Peyer's patch (tissue), 4 donors: ENCODE results near the gene ACAA2. TPM values are rescaled to one million over a fixed set of nuclear protein-coding genes. Genes with fewer than 3 reads are reported as not detected.

Experiments
- DNase-seq, 3 donors: peaks; one replicate each; pipeline ENCODE4 v3.0.0-alpha.2; 2017 to 2019
- H3K27ac ChIP-seq, 4 donors: fragments of 200-600 bp; sonication (generic); one replicate each; pipeline ENCODE4 v1.5.1; 2016 to 2019
- H3K27me3 ChIP-seq, 2 donors: fragments of 200-600 bp; sonication (generic); one replicate each; pipeline ENCODE4 v1.5.1; 2019
- H3K36me3 ChIP-seq, 3 donors: fragments of 200-600 bp; sonication (generic); one replicate each; pipeline ENCODE4 v1.5.1; 2016 to 2019
- H3K4me1 ChIP-seq, 4 donors: fragments of 200-600 bp; sonication (generic); one replicate each; pipeline ENCODE4 v1.5.1; 2016 to 2019
- H3K4me3 ChIP-seq, 4 donors: fragments of 200-600 bp; sonication (generic); 1 replicate in 3 of 4; 2 replicates in 1 of 4; pipeline ENCODE4 v1.5.1; 2016 to 2019; ENCODE audit warnings: mild to moderate bottlenecking in 1 of 4
- H3K9me3 ChIP-seq, 4 donors: fragments of 200-600 bp; sonication (generic); one replicate each; pipeline ENCODE4 v1.5.1; 2016 to 2019; ENCODE audit warnings: mild to moderate bottlenecking in 1 of 4
- POLR2A ChIP-seq, 2 donors: fragments of 450-650 bp; IDR thresholded peaks; one replicate each; pipeline ENCODE4 v1.5.1; 2017; ENCODE audit warnings: antibody characterized with exemption in 2 of 2, mild to moderate bottlenecking in 2 of 2, moderate library complexity in 2 of 2
- total RNA-seq, 4 donors: library from RNA; depleted of rRNA; stranded (reverse); fragments of >200 nt; gene quantifications; one replicate each; pipeline ENCODE4 v1.1.0, GENCODE V29; 2016
- TF ChIP-seq, protein P1 (sequence below), 6 experiments: fragments of 450-650 bp in 4 of 6; fragments of 200-600 bp in 2 of 6; sonication (generic) in 1 of 6; IDR thresholded peaks; one replicate each; pipeline ENCODE4 v1.5.1; 2017 to 2019; ENCODE audit warnings: antibody characterized with exemption in 6 of 6, mild to moderate bottlenecking in 3 of 6, moderate library complexity in 1 of 6

Gene ACAA2
- total RNA-seq, 4 donors from 2014 or later: 97.4 to 257 (median 143) TPM

DNA sequence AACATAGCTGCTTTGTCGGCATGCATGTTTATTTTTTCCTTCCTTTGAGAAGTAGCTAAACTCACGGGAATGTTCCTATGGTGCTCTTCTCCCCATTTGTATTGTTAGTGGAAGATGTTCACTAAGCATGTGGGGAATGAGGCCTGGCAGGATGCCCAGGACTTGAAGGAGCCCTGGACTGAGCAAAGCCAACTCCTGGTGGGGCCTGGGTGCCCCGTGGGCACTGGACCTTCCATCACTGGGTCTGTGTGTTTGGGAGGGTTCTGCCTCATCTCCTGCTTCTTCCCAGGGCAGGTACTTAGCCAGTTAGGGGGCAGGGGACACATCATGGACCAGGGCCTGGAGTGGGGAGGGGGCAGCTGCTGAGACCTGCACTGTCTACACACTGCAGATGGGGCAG lies 49.3 kb downstream of the ACAA2 start:
- Histone ChIP-seq H3K4me3 (no peak overlapping the region), H3K36me3 (no peaks in the 10 kb centered on the region), H3K27ac (no peak overlapping the region), H3K9me3 (no peaks in the 10 kb centered on the region), H3K4me1 (no peaks in the 10 kb centered on the region), H3K27me3 (no peaks in the 10 kb centered on the region)
- no peak for DNase-seq
- TF ChIP-seq, protein P1, sequence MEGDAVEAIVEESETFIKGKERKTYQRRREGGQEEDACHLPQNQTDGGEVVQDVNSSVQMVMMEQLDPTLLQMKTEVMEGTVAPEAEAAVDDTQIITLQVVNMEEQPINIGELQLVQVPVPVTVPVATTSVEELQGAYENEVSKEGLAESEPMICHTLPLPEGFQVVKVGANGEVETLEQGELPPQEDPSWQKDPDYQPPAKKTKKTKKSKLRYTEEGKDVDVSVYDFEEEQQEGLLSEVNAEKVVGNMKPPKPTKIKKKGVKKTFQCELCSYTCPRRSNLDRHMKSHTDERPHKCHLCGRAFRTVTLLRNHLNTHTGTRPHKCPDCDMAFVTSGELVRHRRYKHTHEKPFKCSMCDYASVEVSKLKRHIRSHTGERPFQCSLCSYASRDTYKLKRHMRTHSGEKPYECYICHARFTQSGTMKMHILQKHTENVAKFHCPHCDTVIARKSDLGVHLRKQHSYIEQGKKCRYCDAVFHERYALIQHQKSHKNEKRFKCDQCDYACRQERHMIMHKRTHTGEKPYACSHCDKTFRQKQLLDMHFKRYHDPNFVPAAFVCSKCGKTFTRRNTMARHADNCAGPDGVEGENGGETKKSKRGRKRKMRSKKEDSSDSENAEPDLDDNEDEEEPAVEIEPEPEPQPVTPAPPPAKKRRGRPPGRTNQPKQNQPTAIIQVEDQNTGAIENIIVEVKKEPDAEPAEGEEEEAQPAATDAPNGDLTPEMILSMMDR (IDR thresholded peaks at IDR 0.05): no peak
- TF ChIP-seq POLR2A (IDR thresholded peaks at IDR 0.05): no peak

DNA sequence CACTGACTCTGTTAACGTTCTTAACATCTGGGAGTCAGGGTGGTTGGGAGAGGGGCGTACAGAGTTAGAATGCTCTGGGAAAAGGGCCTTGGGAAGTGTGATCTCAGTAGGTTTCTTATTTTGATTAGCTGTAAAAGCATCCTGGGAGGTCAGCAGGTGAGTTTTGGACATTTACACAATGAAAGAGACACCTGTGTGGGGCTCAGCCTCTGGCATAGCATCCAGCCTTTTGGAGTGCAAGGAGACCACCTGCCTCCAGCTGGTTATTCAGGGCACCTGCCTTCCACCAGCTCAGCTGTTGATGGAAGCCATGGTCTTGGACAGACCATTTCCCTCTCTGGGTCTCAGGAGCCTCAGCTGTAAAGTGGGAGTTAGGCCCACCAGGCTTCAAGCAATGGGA lies 49.7 kb downstream of the ACAA2 start:
- no peak for DNase-seq
- H3K4me3 ChIP-seq: no peak overlapping the region
- TF ChIP-seq, protein P1 (IDR thresholded peaks at IDR 0.05): no peak
- TF ChIP-seq POLR2A (IDR thresholded peaks at IDR 0.05): no peak
- no peaks in the 10 kb centered on the region for H3K27me3 ChIP-seq
- no peaks in the 10 kb centered on the region for H3K9me3 ChIP-seq
- H3K36me3 ChIP-seq: no peaks in the 10 kb centered on the region
- no peak overlapping the region for H3K27ac ChIP-seq
- H3K4me1 ChIP-seq: no peaks in the 10 kb centered on the region

DNA sequence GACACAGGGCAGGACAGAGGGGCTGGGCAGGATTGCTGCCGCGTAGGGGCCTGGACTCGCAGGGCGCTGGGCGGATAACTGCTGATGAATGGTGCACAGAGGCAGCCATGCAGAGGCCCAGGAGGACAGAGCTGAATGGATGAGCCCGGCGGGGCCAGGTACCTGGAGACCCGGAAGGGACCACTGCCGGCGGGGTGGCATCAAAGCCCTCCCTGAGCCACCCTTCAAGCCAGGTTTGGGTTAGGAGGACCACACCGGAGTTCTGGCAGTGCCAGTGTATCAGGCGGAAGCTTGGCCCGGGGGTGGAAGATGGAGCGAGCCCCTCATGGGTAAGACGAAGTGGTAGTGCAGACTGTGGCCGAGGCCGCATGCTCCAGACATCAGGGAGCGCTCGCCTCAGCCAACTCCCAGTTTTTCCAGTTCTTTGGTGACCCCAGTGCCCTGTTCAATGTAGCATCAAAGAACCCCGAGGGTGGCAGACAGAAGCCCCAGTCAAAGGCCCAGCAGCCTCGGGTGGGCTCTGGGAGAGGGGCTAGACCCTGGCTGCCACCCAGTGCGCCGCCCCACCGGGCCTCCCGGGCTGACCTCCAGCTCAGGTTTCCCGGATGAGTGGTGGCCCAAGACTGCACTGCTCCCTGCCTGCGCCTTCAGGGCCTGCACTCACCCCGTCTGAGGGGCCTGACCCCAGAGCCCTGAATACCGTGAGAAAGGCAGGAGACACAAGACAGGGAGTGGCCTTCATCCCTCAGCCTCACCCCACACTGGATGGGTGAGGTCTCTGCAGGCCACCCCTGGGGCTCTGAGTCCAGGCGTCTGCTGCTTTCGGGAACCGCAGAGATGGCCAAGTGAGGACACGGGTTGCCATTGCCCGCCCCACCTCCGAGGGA lies 50.9 kb downstream of the ACAA2 start:
- no peaks in the 10 kb centered on the region for H3K9me3 ChIP-seq
- no peak overlapping the region for H3K27ac ChIP-seq
- no peak overlapping the region for H3K4me3 ChIP-seq
- H3K4me1 ChIP-seq: no peaks in the 10 kb centered on the region
- no peak for DNase-seq
- TF ChIP-seq POLR2A (IDR thresholded peaks at IDR 0.05): no peak
- TF ChIP-seq, protein P1 (IDR thresholded peaks at IDR 0.05): no peak
- no peaks in the 10 kb centered on the region for H3K36me3 ChIP-seq
- H3K27me3 ChIP-seq: no peaks in the 10 kb centered on the region

DNA sequence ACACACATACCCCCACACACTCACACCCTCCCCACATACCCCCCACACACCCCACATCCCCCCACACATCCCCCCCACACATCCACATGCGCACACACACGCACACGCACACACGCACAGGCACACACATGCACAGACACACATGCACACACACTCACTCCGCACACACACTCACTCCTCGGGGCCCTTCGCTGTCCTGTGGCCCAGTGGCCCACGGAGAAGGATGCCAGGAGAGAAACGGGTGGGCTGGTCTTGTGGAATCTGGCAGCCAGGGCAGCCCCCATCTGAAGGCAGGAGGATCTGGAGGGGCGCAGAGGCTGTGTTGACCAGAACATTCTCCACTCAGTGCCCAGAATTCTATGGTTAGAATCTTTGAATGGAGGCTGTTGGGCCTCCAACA lies 51.6 kb downstream of the ACAA2 start:
- Histone ChIP-seq H3K4me1 (no peaks in the 10 kb centered on the region), H3K9me3 (no peaks in the 10 kb centered on the region), H3K27me3 (no peaks in the 10 kb centered on the region), H3K27ac (no peak overlapping the region), H3K36me3 (no peaks in the 10 kb centered on the region), H3K4me3 (no peak overlapping the region)
- TF ChIP-seq, protein P1 (IDR thresholded peaks at IDR 0.05): no peak
- TF ChIP-seq POLR2A (IDR thresholded peaks at IDR 0.05): no peak
- DNase-seq: no peak

DNA sequence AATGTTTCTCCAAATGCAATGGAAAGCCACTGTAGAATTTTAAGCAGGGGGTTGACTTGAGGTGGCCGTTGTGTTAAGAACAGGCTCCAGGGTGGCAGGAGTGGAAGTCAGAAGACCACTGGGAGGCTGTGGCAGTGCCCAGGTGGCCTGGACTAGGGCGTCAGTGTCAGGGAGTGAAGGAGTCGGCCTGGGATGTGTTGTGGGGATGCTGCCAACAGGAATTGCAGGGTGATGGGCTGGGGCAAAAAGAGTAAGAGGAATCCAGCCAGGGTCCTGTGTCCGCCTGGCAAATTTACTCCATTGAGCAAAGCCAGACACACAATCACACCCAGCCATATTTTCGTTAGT lies 55.1 kb downstream of the ACAA2 start:
- H3K4me3 ChIP-seq: no peak overlapping the region
- no peak overlapping the region for H3K27ac ChIP-seq
- TF ChIP-seq POLR2A (IDR thresholded peaks at IDR 0.05): no peak
- TF ChIP-seq, protein P1 (IDR thresholded peaks at IDR 0.05): no peak
- H3K9me3 ChIP-seq: no peaks in the 10 kb centered on the region
- no peaks in the 10 kb centered on the region for H3K4me1 ChIP-seq
- H3K27me3 ChIP-seq: no peaks in the 10 kb centered on the region
- DNase-seq: no peak
- no peaks in the 10 kb centered on the region for H3K36me3 ChIP-seq
